ENCODE results near the gene DOCK4.

DOCK4 gene

GRCh38 chr7:111820621-111821020 lies 385.6 kb downstream of the DOCK4 start:
- no peaks in the 10 kb centered on the region for H3K9me3 ChIP-seq (ENCODE audit: control insufficient read depth, insufficient read depth, low read length)
- H3K36me3 ChIP-seq (ENCODE audit: insufficient read depth, low read length), result no peaks in the 10 kb centered on the region
- no peaks in the 10 kb centered on the region for H3K4me1 ChIP-seq (ENCODE audit: insufficient read depth, low read length)
- H3K9ac ChIP-seq (ENCODE audit: low read depth, low read length), result no peak overlapping the region

- Histone ChIP-seq H3K9me3 (ENCODE audit: control insufficient read depth, insufficient read depth, low read length) (no peaks in the 10 kb centered on the region), H3K36me3 (ENCODE audit: insufficient read depth, low read length) (no peaks in the 10 kb centered on the region), H3K4me1 (ENCODE audit: insufficient read depth, low read length) (no peaks in the 10 kb centered on the region), H3K9ac (ENCODE audit: low read depth, low read length) (no peak overlapping the region)
Measured at GRCh38 chr7:111820121-111820520, 386.1 kb downstream of the DOCK4 start.

GRCh38 chr7:111815354-111815753 lies 390.8 kb downstream of the DOCK4 start:
- Histone ChIP-seq H3K36me3 (ENCODE audit: insufficient read depth, low read length) (no peaks in the 10 kb centered on the region), H3K9me3 (ENCODE audit: control insufficient read depth, insufficient read depth, low read length) (no peaks in the 10 kb centered on the region), H3K9ac (ENCODE audit: low read depth, low read length) (no peak overlapping the region), H3K4me1 (ENCODE audit: insufficient read depth, low read length) (no peaks in the 10 kb centered on the region)

- no peaks in the 10 kb centered on the region for H3K4me1 ChIP-seq (ENCODE audit: insufficient read depth, low read length)
- no peak overlapping the region for H3K9ac ChIP-seq (ENCODE audit: low read depth, low read length)
- H3K36me3 ChIP-seq (ENCODE audit: insufficient read depth, low read length), result no peaks in the 10 kb centered on the region
- H3K9me3 ChIP-seq (ENCODE audit: control insufficient read depth, insufficient read depth, low read length), result no peaks in the 10 kb centered on the region
Measured at GRCh38 chr7:111813306-111813705, 392.9 kb downstream of the DOCK4 start.

DNA sequence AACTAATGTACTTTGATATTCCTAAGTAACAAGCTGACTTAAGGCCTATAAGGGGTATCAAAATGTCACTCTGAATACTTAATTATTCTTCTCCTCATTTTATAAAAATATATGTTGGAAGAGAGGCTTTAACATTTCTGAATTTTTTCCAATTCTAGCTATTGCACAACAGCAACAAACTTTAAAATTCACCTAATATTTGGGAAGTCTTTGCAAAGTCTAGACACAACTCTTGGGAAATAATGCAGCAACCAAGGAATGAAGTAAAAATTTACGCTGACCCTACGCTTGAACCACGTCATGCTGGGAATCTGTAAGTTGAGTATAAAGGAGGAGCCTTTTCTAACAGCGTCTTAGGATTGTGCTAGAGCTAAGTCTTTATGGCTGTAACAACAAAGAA lies 400.0 kb downstream of the DOCK4 start:
- no peaks in the 10 kb centered on the region for H3K36me3 ChIP-seq (ENCODE audit: insufficient read depth, low read length)
- H3K9me3 ChIP-seq (ENCODE audit: control insufficient read depth, insufficient read depth, low read length), result no peaks in the 10 kb centered on the region
- H3K9ac ChIP-seq (ENCODE audit: low read depth, low read length), result no peak overlapping the region
- no peaks in the 10 kb centered on the region for H3K4me1 ChIP-seq (ENCODE audit: insufficient read depth, low read length)

GRCh38 chr7:111803015-111803758 lies 403.0 kb downstream of the DOCK4 start:
- peaks cover 2% of the 10 kb centered on the region for H3K9me3 ChIP-seq (ENCODE audit: control insufficient read depth, insufficient read depth, low read length)
- no peaks in the 10 kb centered on the region for H3K4me1 ChIP-seq (ENCODE audit: insufficient read depth, low read length)
- no peaks in the 10 kb centered on the region for H3K36me3 ChIP-seq (ENCODE audit: insufficient read depth, low read length)
- no peak overlapping the region for H3K9ac ChIP-seq (ENCODE audit: low read depth, low read length)

- Histone ChIP-seq H3K36me3 (ENCODE audit: insufficient read depth, low read length) (no peaks in the 10 kb centered on the region), H3K9ac (ENCODE audit: low read depth, low read length) (no peak overlapping the region), H3K4me1 (ENCODE audit: insufficient read depth, low read length) (no peaks in the 10 kb centered on the region), H3K9me3 (ENCODE audit: control insufficient read depth, insufficient read depth, low read length) (peaks cover 6% of the 10 kb centered on the region)
Measured at GRCh38 chr7:111802194-111802772, 403.9 kb downstream of the DOCK4 start.

DNA sequence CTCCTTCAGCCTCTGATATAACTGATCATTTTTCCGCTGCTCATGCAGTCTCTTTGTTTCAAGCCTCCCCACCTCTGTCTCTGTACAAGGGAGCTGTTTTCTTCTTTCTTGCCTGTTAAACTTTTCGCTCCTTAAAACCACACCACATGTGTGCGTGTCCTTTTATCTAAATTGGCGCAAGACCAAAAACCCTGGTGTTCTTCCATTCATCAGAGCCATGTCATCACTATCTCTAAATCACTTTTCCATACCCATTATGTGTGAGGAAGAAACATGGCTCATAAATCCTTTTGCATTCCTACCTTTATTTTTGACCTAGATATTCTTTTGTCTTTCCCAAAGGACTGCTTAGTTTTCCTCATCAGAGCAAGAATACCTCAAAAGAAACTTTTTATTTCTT lies 404.9 kb downstream of the DOCK4 start:
- H3K36me3 ChIP-seq (ENCODE audit: insufficient read depth, low read length), result no peaks in the 10 kb centered on the region; the same call in 1 of the 2 replicates
- peaks cover 14% of the 10 kb centered on the region for H3K9me3 ChIP-seq (ENCODE audit: control insufficient read depth, insufficient read depth, low read length)
- no peak overlapping the region for H3K9ac ChIP-seq (ENCODE audit: low read depth, low read length)

DNA sequence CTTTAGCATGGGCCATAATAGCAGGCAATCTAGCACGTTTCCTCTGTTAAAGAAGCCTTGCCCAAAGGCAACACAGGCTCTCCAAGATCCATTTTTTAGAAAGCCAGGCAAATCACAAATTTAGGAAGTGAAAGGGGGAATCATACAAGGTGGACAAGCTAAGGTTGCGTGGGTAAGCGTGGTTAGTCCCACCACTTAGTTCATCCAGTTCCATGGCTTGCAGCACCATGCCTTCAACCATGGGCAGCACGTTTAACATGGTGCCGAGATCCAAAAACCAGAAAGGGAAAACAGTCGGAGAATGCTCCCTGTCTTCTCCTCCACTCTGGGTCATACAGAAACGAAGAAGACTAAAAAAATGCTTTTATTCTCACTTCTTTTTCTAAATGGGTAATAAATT lies 409.5 kb downstream of the DOCK4 start:
- Histone ChIP-seq H3K9ac (ENCODE audit: low read depth, low read length) (no peak overlapping the region), H3K36me3 (ENCODE audit: insufficient read depth, low read length) (no peaks in the 10 kb centered on the region; the same call in 1 of the 2 replicates), H3K9me3 (ENCODE audit: control insufficient read depth, insufficient read depth, low read length) (peaks cover 17% of the 10 kb centered on the region), H3K4me1 (ENCODE audit: insufficient read depth, low read length) (no peaks in the 10 kb centered on the region)

More for the DNA sequence above, 404.9 kb downstream of the DOCK4 start:
- H3K4me1 ChIP-seq (ENCODE audit: insufficient read depth, low read length), result no peaks in the 10 kb centered on the region

DNA sequence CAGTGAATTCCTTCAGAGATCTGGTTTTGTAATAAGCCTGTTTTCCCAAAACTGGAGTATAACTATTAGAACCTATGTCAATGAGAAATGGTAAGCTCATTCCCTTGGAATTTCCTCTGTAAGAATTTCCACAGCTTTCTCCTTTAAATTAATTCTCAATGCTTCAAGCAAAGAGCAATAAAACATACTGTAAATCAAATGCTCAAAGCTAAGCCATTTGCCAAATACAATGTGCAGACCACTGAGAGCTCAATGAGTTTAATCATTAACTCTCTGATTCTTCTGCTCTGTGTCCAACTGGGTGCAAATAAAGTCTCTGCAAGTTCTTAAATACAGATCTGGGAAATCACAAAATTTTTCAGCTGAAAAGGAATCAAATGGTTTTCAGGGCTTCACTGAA lies 416.3 kb downstream of the DOCK4 start:
- Histone ChIP-seq H3K4me1 (ENCODE audit: insufficient read depth, low read length) (no peaks in the 10 kb centered on the region), H3K9me3 (ENCODE audit: control insufficient read depth, insufficient read depth, low read length) (no peaks in the 10 kb centered on the region), H3K36me3 (ENCODE audit: insufficient read depth, low read length) (peaks cover 4% of the 10 kb centered on the region; the same call in 1 of the 2 replicates), H3K9ac (ENCODE audit: low read depth, low read length) (no peak overlapping the region)

DNA sequence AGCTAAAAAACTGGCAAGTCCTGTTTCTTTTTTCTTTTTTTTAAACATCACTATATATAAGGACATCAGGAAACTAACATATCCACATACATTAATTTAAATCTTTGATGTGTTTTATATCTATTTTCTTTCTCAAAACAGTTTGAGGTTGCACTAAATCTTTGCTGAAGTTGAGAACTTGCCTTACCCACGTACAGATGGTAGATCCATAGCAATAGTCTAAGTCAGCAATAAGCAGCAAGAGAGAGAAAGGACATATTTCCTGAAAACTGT lies 417.2 kb downstream of the DOCK4 start:
- Histone ChIP-seq H3K4me1 (ENCODE audit: insufficient read depth, low read length) (no peaks in the 10 kb centered on the region), H3K36me3 (ENCODE audit: insufficient read depth, low read length) (peaks cover 4% of the 10 kb centered on the region; the same call in 1 of the 2 replicates), H3K9ac (ENCODE audit: low read depth, low read length) (no peak overlapping the region), H3K9me3 (ENCODE audit: control insufficient read depth, insufficient read depth, low read length) (no peaks in the 10 kb centered on the region)

DNA sequence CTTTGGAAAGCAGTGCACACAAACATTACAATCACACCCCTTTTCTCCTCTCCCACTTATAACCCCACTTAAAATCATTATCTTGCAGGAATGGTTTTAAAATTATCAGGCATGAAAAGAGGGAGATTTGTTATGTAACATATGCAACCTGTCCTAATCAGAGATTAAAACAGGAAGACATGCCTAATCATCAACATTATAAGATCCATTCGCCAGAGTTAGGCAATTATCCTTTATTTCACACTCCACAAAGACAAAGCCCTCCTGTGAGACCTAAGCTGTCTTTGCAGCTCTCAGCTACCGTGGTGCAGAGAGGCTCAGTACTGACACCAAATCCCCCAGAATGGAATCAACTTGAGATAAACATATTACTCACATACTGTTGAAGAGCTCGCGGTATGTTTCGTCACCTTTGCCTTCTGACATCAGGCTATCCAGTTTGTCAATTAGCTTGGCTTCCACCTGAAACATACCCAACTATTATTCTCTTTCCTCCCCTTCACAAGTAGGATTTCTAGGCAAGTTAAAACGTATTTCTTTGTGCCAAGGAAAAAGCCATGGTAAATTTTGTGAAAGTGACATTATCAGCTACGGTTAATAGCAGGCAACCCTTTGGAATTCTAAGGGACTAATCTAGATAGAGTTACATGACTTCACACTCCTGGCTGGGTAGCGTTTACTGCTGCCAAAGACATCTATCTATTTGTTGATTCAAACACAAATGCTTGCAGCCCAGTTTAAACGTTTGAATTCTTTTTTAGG lies 417.7 kb downstream of the DOCK4 start:
- no peaks in the 10 kb centered on the region for H3K9me3 ChIP-seq (ENCODE audit: control insufficient read depth, insufficient read depth, low read length)

DNA sequence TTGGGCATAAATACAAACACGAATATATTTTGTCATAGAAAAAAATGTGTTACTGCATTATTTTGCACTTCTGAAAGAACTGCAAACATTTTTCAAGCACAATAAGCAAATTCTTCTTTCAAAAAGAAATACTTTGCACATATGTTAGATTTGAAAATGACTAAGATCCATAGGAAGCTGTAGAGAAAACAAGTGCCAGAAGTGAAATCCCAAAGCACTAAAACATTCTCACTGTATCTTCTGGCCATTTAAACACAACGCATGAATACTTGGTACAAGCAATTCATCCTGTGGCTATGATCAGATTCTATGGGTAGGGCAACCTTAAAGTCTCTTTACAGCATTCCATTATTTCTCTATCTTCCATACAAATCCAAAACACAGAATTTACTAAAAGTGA lies 418.5 kb downstream of the DOCK4 start:
- Histone ChIP-seq H3K4me1 (ENCODE audit: insufficient read depth, low read length) (no peaks in the 10 kb centered on the region), H3K9ac (ENCODE audit: low read depth, low read length) (no peak overlapping the region), H3K36me3 (ENCODE audit: insufficient read depth, low read length) (peaks cover 4% of the 10 kb centered on the region; the same call in 1 of the 2 replicates)

More for the DNA sequence above, 417.7 kb downstream of the DOCK4 start:
- peaks cover 4% of the 10 kb centered on the region; the same call in 1 of the 2 replicates for H3K36me3 ChIP-seq (ENCODE audit: insufficient read depth, low read length)
- no peaks in the 10 kb centered on the region for H3K4me1 ChIP-seq (ENCODE audit: insufficient read depth, low read length)
- H3K9ac ChIP-seq (ENCODE audit: low read depth, low read length), result no peak overlapping the region

DNA sequence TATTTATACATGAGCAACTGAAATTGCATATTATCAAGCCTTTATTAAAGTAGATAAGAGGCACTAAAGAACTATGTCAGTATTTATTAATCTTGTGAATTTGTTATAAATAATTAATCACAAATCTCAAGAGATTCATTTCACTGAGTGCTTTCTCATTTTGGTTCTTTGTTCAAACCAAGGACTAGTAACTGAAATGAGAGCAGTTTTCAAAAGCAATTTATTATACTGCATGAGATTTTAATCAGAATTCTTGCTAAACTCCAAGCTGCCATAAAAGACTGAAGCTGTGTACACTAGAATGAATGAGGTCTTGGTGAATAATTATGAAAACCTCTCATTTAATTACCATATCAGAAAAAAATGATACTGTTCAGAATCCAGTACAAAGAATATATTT lies 419.1 kb downstream of the DOCK4 start:
- Histone ChIP-seq H3K9me3 (ENCODE audit: control insufficient read depth, insufficient read depth, low read length) (no peaks in the 10 kb centered on the region), H3K9ac (ENCODE audit: low read depth, low read length) (no peak overlapping the region), H3K4me1 (ENCODE audit: insufficient read depth, low read length) (no peaks in the 10 kb centered on the region), H3K36me3 (ENCODE audit: insufficient read depth, low read length) (peaks cover 4% of the 10 kb centered on the region; the same call in 1 of the 2 replicates)

More for the DNA sequence above, 418.5 kb downstream of the DOCK4 start:
- H3K9me3 ChIP-seq (ENCODE audit: control insufficient read depth, insufficient read depth, low read length), result no peaks in the 10 kb centered on the region

DNA sequence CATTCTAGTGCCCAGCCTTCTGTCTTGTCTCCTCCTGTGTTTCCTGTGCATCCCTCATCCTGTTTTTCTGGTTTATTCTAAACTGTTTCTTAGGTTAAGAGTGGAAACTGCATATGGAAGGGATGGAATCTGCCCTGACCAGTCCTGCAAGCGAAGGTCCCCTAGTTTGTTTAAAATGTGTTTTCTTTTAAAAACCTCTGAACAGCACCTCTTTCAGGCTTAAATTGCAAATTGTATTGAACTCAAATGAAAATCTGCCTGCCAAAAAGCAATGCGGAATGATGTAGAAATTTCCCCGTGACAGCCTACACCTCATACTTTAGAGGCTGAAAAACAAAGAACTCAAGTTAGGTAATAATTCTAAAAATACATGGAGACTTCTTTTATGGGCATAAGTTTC lies 421.1 kb downstream of the DOCK4 start:
- no peak overlapping the region for H3K9ac ChIP-seq (ENCODE audit: low read depth, low read length)
- H3K9me3 ChIP-seq (ENCODE audit: control insufficient read depth, insufficient read depth, low read length), result no peaks in the 10 kb centered on the region
- no peaks in the 10 kb centered on the region for H3K4me1 ChIP-seq (ENCODE audit: insufficient read depth, low read length)
- H3K36me3 ChIP-seq (ENCODE audit: insufficient read depth, low read length), result peaks cover 4% of the 10 kb centered on the region; the same call in 1 of the 2 replicates

Measured in ES-I3 (cell line).